Psoas muscle (tissue), 8 donors: Measurements from ENCODE around the gene DMD. TPM values are rescaled to one million over a fixed set of nuclear protein-coding genes. Genes with fewer than 3 reads are reported as not detected.

Experiments
- ATAC-seq, 4 donors: fragments of 200-7000 bp; cut with Tn5 transposase; one replicate each; pipeline ENCODE4 v1.9.1; 2020; ENCODE audit warnings: moderate library complexity in 3 of 4, mild to moderate bottlenecking in 2 of 4
- DNase-seq, 2 donors: peaks; one replicate each; pipeline ENCODE4 v3.0.0-alpha.2; 2020
- H3K27ac ChIP-seq: fragments of 200-600 bp; one replicate; pipeline ENCODE4 v1.8.0; 2022
- H3K27me3 ChIP-seq, 3 donors: fragments of 200-600 bp in 1 of 3; one replicate each; pipeline versions ENCODE4 v1.6.1 to v1.8.0; 2013 to 2022; ENCODE audit warnings: low read length in 2 of 3, mild to moderate bottlenecking in 2 of 3, moderate library complexity in 1 of 3; ENCODE audit not compliant: insufficient read depth in 3 of 3
- H3K36me3 ChIP-seq, 2 donors: fragments of 200-600 bp in 1 of 2; one replicate each; pipeline versions ENCODE4 v1.6.1 to v1.8.0; 2013 to 2022; ENCODE audit warnings: low read depth in 1 of 2, mild to moderate bottlenecking in 1 of 2, moderate library complexity in 1 of 2; ENCODE audit not compliant: insufficient read depth in 1 of 2
- H3K4me1 ChIP-seq: fragments of 200-600 bp; one replicate; pipeline ENCODE4 v1.8.0; 2022
- H3K4me3 ChIP-seq: fragments of 200-600 bp; one replicate; pipeline ENCODE4 v1.8.0; 2022; ENCODE audit warnings: mild to moderate bottlenecking
- H3K9me3 ChIP-seq: fragments of 200-600 bp; one replicate; pipeline ENCODE4 v1.8.0; 2022
- WGBS, 3 donors: extraction: QIAGEN DNeasy Blood & Tissue Kit; methylation state at CpG; one replicate each; pipeline versions ENCODE4 v1.1.6 to v1.1.7; 2013; 5-methylcytosine and 5-hydroxymethylcytosine counted together
- intact Hi-C, 2 donors: fragments of 100-400 bp; cut with DNase I; formaldehyde crosslinking; loops; one replicate each; pipeline versions ENCODE4 v1.11.0 to v1.14.2; 2022
- polyA plus RNA-seq, 3 donors: library from polyadenylated mRNA; stranded (reverse); fragments of 200-250 nt; gene quantifications; one replicate each; pipeline ENCODE4 v1.2.3, GENCODE V29; 2013
- total RNA-seq, 4 donors: library from RNA; stranded (reverse); fragmentation: NEBNext Ultra II Directional in 2 of 4; extraction: Animal tissue kit (Norgen Biotek cat#: 25700) in 2 of 4; gene quantifications; one replicate each; pipeline versions ENCODE4 v1.2.1 to v1.2.4, GENCODE V29; 2021 to 2023
- TF ChIP-seq, protein P1 (sequence below): fragments of 200-600 bp; IDR thresholded peaks from one replicate; pipeline ENCODE4 v1.8.0; 2022; ENCODE audit warnings: antibody characterized with exemption
- donor health status: healthy with polysubstance abuse.
- donor health status: DM: no; HTN: no; CAD: no; lungs with moderate emphysema.
- donor health status: Bipolar disorder and iron deficiency.
- donor health status: healthy.
- donor health status: DM: yes; HTN: yes; CAD: no.
- donor health status: DM: no; HTN: no; CAD: no.
- donor health status: DM: no; HTN: no; CAD: no.
- donor health status: DM: yes; HTN: yes; CAD: no.

The DMD gene
- total and polyA plus RNA-seq, 7 donors: 6.8 to 170 (median 86.5) TPM

DNA sequence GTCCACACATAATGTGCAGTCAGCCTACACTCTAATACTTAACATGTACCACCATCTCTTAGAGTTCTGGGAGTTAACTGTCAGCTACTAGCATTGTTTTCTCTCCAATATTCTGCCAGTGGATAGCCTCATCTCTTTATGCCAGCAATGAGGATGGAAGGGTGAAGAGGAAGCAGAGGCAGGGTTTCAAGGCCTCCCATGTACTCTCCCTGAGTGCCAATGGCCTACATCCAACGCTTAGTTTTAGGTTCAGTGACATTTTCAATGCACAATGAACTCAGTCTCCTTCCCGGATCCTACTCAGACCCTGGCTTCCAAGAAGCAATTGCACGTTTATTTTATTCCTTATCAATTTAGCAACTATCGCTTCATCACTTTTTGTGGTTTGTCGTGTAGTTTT is 686.1 kb downstream of the DMD start:
- intact Hi-C loops: no loop called here
- WGBS, 3 donors: 66 to 80% (median 68%) methylated on average over 5 of the region's 5 CpGs
- H3K9me3 ChIP-seq: no peaks in the 10 kb centered on the region
- no peak overlapping the region for H3K4me3 ChIP-seq
- H3K27ac ChIP-seq: no peak overlapping the region
- ATAC-seq (no peak), DNase-seq (no peak)
- H3K36me3 ChIP-seq: no peaks in the 10 kb centered on the region
- no peaks in the 10 kb centered on the region for H3K4me1 ChIP-seq
- no peaks in the 10 kb centered on the region for H3K27me3 ChIP-seq
- TF ChIP-seq, protein P1, sequence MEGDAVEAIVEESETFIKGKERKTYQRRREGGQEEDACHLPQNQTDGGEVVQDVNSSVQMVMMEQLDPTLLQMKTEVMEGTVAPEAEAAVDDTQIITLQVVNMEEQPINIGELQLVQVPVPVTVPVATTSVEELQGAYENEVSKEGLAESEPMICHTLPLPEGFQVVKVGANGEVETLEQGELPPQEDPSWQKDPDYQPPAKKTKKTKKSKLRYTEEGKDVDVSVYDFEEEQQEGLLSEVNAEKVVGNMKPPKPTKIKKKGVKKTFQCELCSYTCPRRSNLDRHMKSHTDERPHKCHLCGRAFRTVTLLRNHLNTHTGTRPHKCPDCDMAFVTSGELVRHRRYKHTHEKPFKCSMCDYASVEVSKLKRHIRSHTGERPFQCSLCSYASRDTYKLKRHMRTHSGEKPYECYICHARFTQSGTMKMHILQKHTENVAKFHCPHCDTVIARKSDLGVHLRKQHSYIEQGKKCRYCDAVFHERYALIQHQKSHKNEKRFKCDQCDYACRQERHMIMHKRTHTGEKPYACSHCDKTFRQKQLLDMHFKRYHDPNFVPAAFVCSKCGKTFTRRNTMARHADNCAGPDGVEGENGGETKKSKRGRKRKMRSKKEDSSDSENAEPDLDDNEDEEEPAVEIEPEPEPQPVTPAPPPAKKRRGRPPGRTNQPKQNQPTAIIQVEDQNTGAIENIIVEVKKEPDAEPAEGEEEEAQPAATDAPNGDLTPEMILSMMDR: no peak

- TF ChIP-seq, protein P1: no peak
- intact Hi-C loops: no loop called here
- H3K4me1 ChIP-seq: no peaks in the 10 kb centered on the region
- no peaks in the 10 kb centered on the region for H3K9me3 ChIP-seq
- no peak overlapping the region for H3K4me3 ChIP-seq
- no peak for ATAC-seq
- H3K36me3 ChIP-seq: no peaks in the 10 kb centered on the region
- DNase-seq: no peak
- no peaks in the 10 kb centered on the region for H3K27me3 ChIP-seq
- WGBS, 3 donors: 79 to 86% (median 83%) methylated on average over 2 of the region's 2 CpGs
- H3K27ac ChIP-seq: no peak overlapping the region
Measured at GRCh38 chrX:32524385-32524784, 687.0 kb downstream of the DMD start.

GRCh38 chrX:32520789-32521188 is 690.6 kb downstream of the DMD start:
- Histone ChIP-seq H3K9me3 (no peaks in the 10 kb centered on the region), H3K36me3 (no peaks in the 10 kb centered on the region), H3K27ac (no peak overlapping the region), H3K4me1 (no peaks in the 10 kb centered on the region), H3K4me3 (no peak overlapping the region), H3K27me3 (no peaks in the 10 kb centered on the region)
- no peak for ATAC-seq
- 90 to 100% (median 97%) methylated on average over 2 of the region's 2 CpGs for WGBS, 3 donors
- intact Hi-C loops: no loop called here
- TF ChIP-seq, protein P1: no peak
- DNase-seq: no peak

- TF ChIP-seq, protein P1: no peak
- WGBS, 3 donors: 69 to 93% (median 85%) methylated on average over 5 of the region's 5 CpGs
Measured at GRCh38 chrX:32514986-32515385, 696.4 kb downstream of the DMD start.

GRCh38 chrX:32501606-32502005 is 709.7 kb downstream of the DMD start:
- intact Hi-C loops: no loop called here
- ATAC-seq (no peak), DNase-seq (no peak)
- Histone ChIP-seq H3K27ac (no peak overlapping the region), H3K4me3 (no peak overlapping the region), H3K4me1 (no peaks in the 10 kb centered on the region), H3K27me3 (no peaks in the 10 kb centered on the region), H3K9me3 (no peaks in the 10 kb centered on the region), H3K36me3 (peaks cover 0 to 3% of the 10 kb centered on the region in 2 donors)
- TF ChIP-seq, protein P1: no peak
- WGBS, 3 donors: 58 to 72% (median 68%) methylated on average over 3 of the region's 3 CpGs

More at GRCh38 chrX:32514986-32515385, 696.4 kb downstream of the DMD start:
- ATAC-seq (no peak), DNase-seq (no peak)
- intact Hi-C loops: no loop called here
- no peaks in the 10 kb centered on the region for H3K4me1 ChIP-seq
- no peaks in the 10 kb centered on the region for H3K27me3 ChIP-seq
- no peak overlapping the region for H3K4me3 ChIP-seq
- no peaks in the 10 kb centered on the region for H3K36me3 ChIP-seq
- H3K27ac ChIP-seq: no peak overlapping the region
- H3K9me3 ChIP-seq: no peaks in the 10 kb centered on the region
